ENCODE data around the gene ITSN2. TPM values are rescaled to one million over a fixed set of nuclear protein-coding genes. Genes with fewer than 3 reads are reported as not detected.
"Not testable (repeated sequence)": the region's sequence is repeated elsewhere in the genome, so short reads cannot be mapped to it uniquely, and the experiment has no call there.

ITSN2 gene
- total RNA-seq, 4 donors from 2014 or later: 33.9 to 66.7 (median 42.4) TPM

DNA sequence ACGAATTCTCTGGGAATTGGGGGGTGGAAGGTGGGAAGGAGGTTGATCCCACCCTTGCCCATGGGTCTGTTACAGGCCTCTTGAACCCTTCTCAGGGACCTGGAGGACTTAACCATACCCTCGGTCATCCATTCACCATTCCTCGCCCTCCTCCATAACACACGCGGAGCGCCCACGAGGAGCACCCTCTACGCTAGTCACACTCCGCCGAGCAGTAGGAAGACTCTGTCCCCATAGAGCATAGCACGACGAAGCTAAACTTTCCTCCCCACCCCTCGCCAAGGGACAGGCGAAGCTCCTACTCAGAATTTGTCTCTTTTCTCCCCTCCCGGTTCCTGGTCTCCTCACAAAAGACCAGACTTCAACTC lies 611 bp upstream of the ITSN2 start:
- intact Hi-C loops (cut with DNase I; ENCODE audit: low total_unique reads): no loop called here
- TF ChIP-seq CTCF (IDR thresholded peaks at IDR 0.05 in 4 of 5, conservative IDR thresholded peaks at IDR 0.05 in 1 of 5) (no peak), POLR2A (IDR thresholded peaks at IDR 0.05) (no peak)
- H3K4me1 ChIP-seq: peaks cover 23 to 26% of the 10 kb centered on the region in 2 donors
- peak overlapping the region; percentile 89 to 99 (median 94) for H3K27ac ChIP-seq
- H3K4me3 ChIP-seq: peak overlapping the region; percentile 71 to 99 (median 78)
- DNase-seq (peak in 1 of 2 donors; percentile 5), ATAC-seq (no peak)
- in situ Hi-C loops (cut with MboI; ENCODE audit: low sequenced_read_pairs in 4 of 4): no loop called here
- no peaks in the 10 kb centered on the region for H3K27me3 ChIP-seq
- no peaks in the 10 kb centered on the region for H3K9me3 ChIP-seq
- H3K36me3 ChIP-seq: no peaks in the 10 kb centered on the region

GRCh38 chr2:24359129-24360049 lies 947 bp downstream of the ITSN2 start:
- H3K4me3 ChIP-seq: peak overlapping the region; percentile 71 to 99 (median 78)
- intact Hi-C loops (cut with DNase I; ENCODE audit: low total_unique reads) (loop anchor here (10.0 kb wide), 1 partner anchor 435 kb away; the partner anchor contains the start of gene ATAD2B), in situ Hi-C loops (cut with MboI; ENCODE audit: low sequenced_read_pairs in 4 of 4) (no loop called here)
- peak; percentile 70 to 81 for TF ChIP-seq POLR2A (IDR thresholded peaks at IDR 0.05)
- TF ChIP-seq CTCF (IDR thresholded peaks at IDR 0.05 in 4 of 5, conservative IDR thresholded peaks at IDR 0.05 in 1 of 5): no peak
- H3K4me1 ChIP-seq: peaks cover 22% of the 10 kb centered on the region in 2 donors
- no peaks in the 10 kb centered on the region for H3K9me3 ChIP-seq
- ATAC-seq: peak; percentile 83 to 85
- peak; percentile 70 to 81 for DNase-seq
- no peaks in the 10 kb centered on the region for H3K36me3 ChIP-seq
- H3K27me3 ChIP-seq: no peaks in the 10 kb centered on the region
- peak overlapping the region; percentile 89 to 99 (median 94) for H3K27ac ChIP-seq

- Histone ChIP-seq H3K4me1 (peaks cover 37% of the 10 kb centered on the region in 2 donors), H3K27ac (peak overlapping the region in 3 of 4 donors; percentile 89 to 99 (median 94))
- ATAC-seq; H3K9me3 ChIP-seq; H3K27me3 ChIP-seq; H3K36me3 ChIP-seq; H3K4me3 ChIP-seq; in situ Hi-C loops (cut with MboI; ENCODE audit: low sequenced_read_pairs in 4 of 4); DNase-seq: not testable (repeated sequence)
- intact Hi-C loops (cut with DNase I; ENCODE audit: low total_unique reads): loop anchor here (10.0 kb wide), 1 partner anchor 433 kb away; the partner anchor contains the start of gene ATAD2B
Measured at GRCh38 chr2:24357767-24358166, 2.6 kb downstream of the ITSN2 start.

DNA sequence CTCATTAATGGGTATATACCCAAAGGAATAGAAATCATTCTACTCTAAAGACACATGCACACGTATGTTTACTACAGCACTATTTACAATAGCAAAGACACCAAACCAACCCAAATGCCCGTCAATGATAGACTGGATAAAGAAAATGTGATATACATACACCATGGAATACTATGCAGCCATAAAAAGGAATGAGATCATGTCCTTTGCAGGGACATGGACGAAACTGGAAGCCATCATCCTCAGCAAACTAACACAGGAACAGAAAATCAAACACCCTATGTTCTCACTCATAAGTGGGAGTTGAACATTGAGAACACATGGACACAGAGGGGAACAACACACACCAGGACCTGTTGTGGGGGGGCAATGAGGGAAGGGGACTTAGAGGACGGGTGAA lies 3.2 kb downstream of the ITSN2 start:
- ATAC-seq; H3K27ac ChIP-seq; H3K27me3 ChIP-seq; H3K4me3 ChIP-seq; DNase-seq; H3K36me3 ChIP-seq; in situ Hi-C loops (cut with MboI; ENCODE audit: low sequenced_read_pairs in 4 of 4); H3K9me3 ChIP-seq: not testable (repeated sequence)
- intact Hi-C loops (cut with DNase I; ENCODE audit: low total_unique reads): loop anchor here (10.0 kb wide), 1 partner anchor 432 kb away; the partner anchor contains the start of gene ATAD2B
- H3K4me1 ChIP-seq: peaks cover 43 to 44% of the 10 kb centered on the region in 2 donors

GRCh38 chr2:24354957-24355356 lies 5.4 kb downstream of the ITSN2 start:
- in situ Hi-C loops (cut with MboI; ENCODE audit: low sequenced_read_pairs in 4 of 4) (no loop called here), intact Hi-C loops (cut with DNase I; ENCODE audit: low total_unique reads) (loop anchor here (10.0 kb wide), 1 partner anchor 430 kb away; the partner anchor contains the start of gene ATAD2B)
- DNase-seq: no peak
- Histone ChIP-seq H3K27me3 (no peaks in the 10 kb centered on the region), H3K4me1 (peaks cover 62 to 65% of the 10 kb centered on the region in 2 donors), H3K9me3 (no peaks in the 10 kb centered on the region), H3K4me3 (no peak overlapping the region), H3K27ac (peak overlapping the region in 1 of 4 donors; percentile 17), H3K36me3 (no peaks in the 10 kb centered on the region)
- no peak for ATAC-seq
- TF ChIP-seq CTCF (IDR thresholded peaks at IDR 0.05 in 4 of 5, conservative IDR thresholded peaks at IDR 0.05 in 1 of 5) (no peak), POLR2A (IDR thresholded peaks at IDR 0.05) (no peak)
